Upper lobe of left lung (tissue), 4 donors: Measurements from ENCODE around the gene EGF.

Experiments used
- CTCF ChIP-seq, 6 experiments: fragments of 450-650 bp in 4 of 6; fragments of 200-600 bp in 2 of 6; sonication (generic) in 2 of 6; IDR thresholded peaks; one replicate each; pipeline ENCODE4 v1.5.1; 2016 to 2019; ENCODE audit warnings: antibody characterized with exemption in 6 of 6
- POLR2A ChIP-seq, 4 donors: fragments of 450-650 bp; IDR thresholded peaks; one replicate each; pipeline ENCODE4 v1.5.1; 2016 to 2017; ENCODE audit warnings: antibody characterized with exemption in 4 of 4, mild to moderate bottlenecking in 2 of 4
- POLR2AphosphoS5 ChIP-seq, 2 donors: sonication (generic); formaldehyde crosslinking; IDR thresholded peaks; one replicate each; pipeline ENCODE4 v1.5.1; 2017; ENCODE audit warnings: antibody characterized with exemption in 2 of 2

- TF ChIP-seq CTCF (IDR thresholded peaks at IDR 0.05) = no peak
- TF ChIP-seq POLR2A (IDR thresholded peaks at IDR 0.05) = no peak
- no peak for TF ChIP-seq POLR2AphosphoS5 (IDR thresholded peaks at IDR 0.05)
Measured at GRCh38 chr4:110042545-110043517, 130.1 kb downstream of the EGF start.
